Caco-2 (cell line): ENCODE results near the gene CLCF1. TPM values are rescaled to one million over a fixed set of nuclear protein-coding genes. Genes with fewer than 3 reads are reported as not detected.
A peak's percentile ranks its signal among the peaks of the same experiment; 100 is the strongest.

Experiments
- BruUV-seq: library from RNA; stranded (reverse); fragments of 400-500 nt; replicated peaks from 2 replicates; lab custom pipeline; 2021; lab: Mats Ljungman, UMichigan
- CTCF ChIA-PET: fragments of 300-600 bp; sonication (Branson Sonifier 250); formaldehyde crosslinking; loops from one replicate; lab custom pipeline; 2022; ENCODE audit warnings: antibody characterized with exemption; lab: Charles Lee
- POLR2A ChIA-PET: fragments of 300-600 bp; sonication (Branson Sonifier 250); formaldehyde crosslinking; loops from one replicate; lab custom pipeline; 2022; ENCODE audit warnings: antibody characterized with exemption; lab: Charles Lee
- DNase-seq, 2 experiments: peaks; one replicate each; pipeline versions ENCODE4 v3.0.0 to v3.0.0-alpha.2; 2020 to 2022
- H3K27me3 ChIP-seq: replicated peaks from 2 replicates; pipeline ENCODE4 v1.6.0; 2011; ENCODE audit warnings: low read length; ENCODE audit not compliant: control insufficient read depth, insufficient read depth
- H3K36me3 ChIP-seq: 2 replicates; pipeline ENCODE4 v1.5.1; 2011; ENCODE audit warnings: low read length; ENCODE audit not compliant: control insufficient read depth, insufficient read depth
- H3K4me1 ChIP-seq: fragments of 250-450 bp; sonication (Bioruptor Pico); 2 replicates; pipeline ENCODE4 v1.5.1; 2020; ENCODE audit warnings: mild to moderate bottlenecking
- H3K4me3 ChIP-seq: 2 replicates; pipeline ENCODE4 v1.5.1; 2011; ENCODE audit warnings: low read depth, mild to moderate bottlenecking, control low read depth, low read length
- H3K9me3 ChIP-seq: fragments of 250-450 bp; sonication (Bioruptor Pico); 2 replicates; pipeline ENCODE4 v1.5.1; 2020; ENCODE audit warnings: mild to moderate bottlenecking, moderate library complexity
- H3K27ac Mint-ChIP-seq: one replicate; pipeline ENCODE4 v1.8.0; 2022; ENCODE audit warnings: mixed read lengths; ENCODE audit not compliant: unreplicated experiment
- H3K27me3 Mint-ChIP-seq: one replicate; pipeline ENCODE4 v1.8.0; 2022; ENCODE audit warnings: mixed read lengths; ENCODE audit not compliant: insufficient read depth, unreplicated experiment
- H3K36me3 Mint-ChIP-seq: one replicate; pipeline ENCODE4 v1.8.0; 2022; ENCODE audit warnings: mild to moderate bottlenecking, mixed read lengths; ENCODE audit not compliant: insufficient read depth, unreplicated experiment
- H3K4me1 Mint-ChIP-seq: one replicate; pipeline ENCODE4 v1.8.0; 2022; ENCODE audit warnings: low read depth, mixed read lengths; ENCODE audit not compliant: unreplicated experiment
- H3K4me3 Mint-ChIP-seq: one replicate; pipeline ENCODE4 v1.8.0; 2022; ENCODE audit warnings: mild to moderate bottlenecking, moderate library complexity, mixed read lengths; ENCODE audit not compliant: unreplicated experiment
- H3K9me3 Mint-ChIP-seq: one replicate; pipeline ENCODE4 v1.8.0; 2022; ENCODE audit warnings: mixed read lengths; ENCODE audit not compliant: unreplicated experiment
- CTCF ChIP-seq, 2 experiments: fragments of 200-600 bp in 1 of 2; IDR thresholded peaks; 1 replicate in 1 of 2; 2 replicates in 1 of 2; pipeline versions ENCODE4 v1.5.1 to v1.8.0; 2011 to 2022; ENCODE audit warnings: antibody characterized with exemption in 1 of 2, control low read depth in 1 of 2, inconsistent platforms in 1 of 2, low read depth in 1 of 2, low read length in 1 of 2, mild to moderate bottlenecking in 1 of 2, moderate library complexity in 1 of 2; ENCODE audit not compliant: insufficient read depth in 1 of 2, severe bottlenecking in 1 of 2, unreplicated experiment in 1 of 2
- intact Hi-C: fragments of 100-400 bp; cut with micrococcal nuclease; formaldehyde crosslinking; loops from one replicate; pipeline ENCODE4 v1.10.0; 2022; ENCODE audit not compliant: unreplicated experiment
- total RNA-seq: library from RNA; stranded (reverse); gene quantifications from 2 replicates; pipeline ENCODE4 v1.2.3, GENCODE V29; 2022

Gene CLCF1
- total RNA-seq, 1 experiment from 2014 or later: 4.5 TPM

- CTCF ChIA-PET: interaction anchor here (0.7 to 0.9 kb wide), 4 partner anchors 13 to 231 kb away, joined by 3 to 4 read pairs (median 3); no protein-coding TSS in a partner anchor
- H3K4me3 ChIP-seq: no peak overlapping the region
- intact Hi-C loops: no loop called here
- H3K9me3 ChIP-seq: no peaks in the 10 kb centered on the region
- H3K27me3 ChIP-seq: no peaks in the 10 kb centered on the region
- H3K9me3 Mint-ChIP-seq: no peaks in the 10 kb centered on the region
- DNase-seq: no peak
- H3K4me1 ChIP-seq: peaks cover 15% of the 10 kb centered on the region
- H3K36me3 Mint-ChIP-seq: peaks cover 89% of the 10 kb centered on the region
- H3K27ac Mint-ChIP-seq: peak overlapping the region; percentile 60
- no TSS peak for BruUV-seq
- POLR2A ChIA-PET: interaction anchor here (0.5 kb wide), 1 partner anchor 780 kb away, joined by 3 read pairs; the partner anchor contains the start of gene RBM14
- no peak for TF ChIP-seq CTCF (IDR thresholded peaks at IDR 0.05; ENCODE audit: insufficient read depth in 1 of 2, low read depth in 1 of 2, low read length in 1 of 2, severe bottlenecking in 1 of 2, unreplicated experiment in 1 of 2)
- no peak overlapping the region for H3K4me3 Mint-ChIP-seq
- H3K36me3 ChIP-seq: peaks cover 21% of the 10 kb centered on the region
- no peaks in the 10 kb centered on the region for H3K27me3 Mint-ChIP-seq
- H3K4me1 Mint-ChIP-seq: peaks cover 11% of the 10 kb centered on the region
Measured at GRCh38 chr11:67396259-67396581, 22.8 kb upstream of the CLCF1 start.

- Mint-ChIP-seq H3K27me3 (no peaks in the 10 kb centered on the region), H3K4me3 (no peak overlapping the region), H3K27ac (peak overlapping the region; percentile 60), H3K4me1 (peaks cover 15% of the 10 kb centered on the region), H3K36me3 (peaks cover 91% of the 10 kb centered on the region), H3K9me3 (no peaks in the 10 kb centered on the region)
- Histone ChIP-seq H3K27me3 (no peaks in the 10 kb centered on the region), H3K4me1 (peaks cover 12% of the 10 kb centered on the region), H3K9me3 (no peaks in the 10 kb centered on the region), H3K36me3 (peaks cover 21% of the 10 kb centered on the region), H3K4me3 (no peak overlapping the region)
- intact Hi-C loops: no loop called here
- no TSS peak for BruUV-seq
- no peak for DNase-seq
- no peak for TF ChIP-seq CTCF (IDR thresholded peaks at IDR 0.05; ENCODE audit: insufficient read depth in 1 of 2, low read depth in 1 of 2, low read length in 1 of 2, severe bottlenecking in 1 of 2, unreplicated experiment in 1 of 2)
- ChIA-PET POLR2A (no interaction called here), CTCF (interaction anchor here (0.8 kb wide), 2 partner anchors 50 to 231 kb away, joined by 3 read pairs; no protein-coding TSS in a partner anchor)
Measured at GRCh38 chr11:67395555-67396258, 22.3 kb upstream of the CLCF1 start.

- Mint-ChIP-seq H3K36me3 (peaks cover 88% of the 10 kb centered on the region), H3K27ac (no peak overlapping the region), H3K9me3 (no peaks in the 10 kb centered on the region), H3K4me1 (peaks cover 24% of the 10 kb centered on the region), H3K27me3 (no peaks in the 10 kb centered on the region), H3K4me3 (peak overlapping the region; percentile 5)
- ChIA-PET CTCF (interaction anchor here (0.9 kb wide), 1 partner anchor 13 kb away, joined by 3 read pairs; no protein-coding TSS in a partner anchor), POLR2A (no interaction called here)
- H3K9me3 ChIP-seq: no peaks in the 10 kb centered on the region
- no peak for TF ChIP-seq CTCF (IDR thresholded peaks at IDR 0.05; ENCODE audit: insufficient read depth in 1 of 2, low read depth in 1 of 2, low read length in 1 of 2, severe bottlenecking in 1 of 2, unreplicated experiment in 1 of 2)
- DNase-seq: no peak
- peaks cover 14% of the 10 kb centered on the region for H3K36me3 ChIP-seq
- no TSS peak for BruUV-seq
- H3K4me3 ChIP-seq: no peak overlapping the region
- H3K4me1 ChIP-seq: peaks cover 5% of the 10 kb centered on the region; the same call in 1 of the 2 replicates
- intact Hi-C loops: no loop called here
- no peaks in the 10 kb centered on the region for H3K27me3 ChIP-seq
Measured at GRCh38 chr11:67393990-67394389, 20.6 kb upstream of the CLCF1 start.
